Transverse colon (tissue), 4 donors: ENCODE data around the gene SERPINF2. TPM values are rescaled to one million over a fixed set of nuclear protein-coding genes. Genes with fewer than 3 reads are reported as not detected.

Source experiments
- DNase-seq: peaks from one replicate; pipeline ENCODE4 v3.0.0-alpha.2; 2019
- H3K27ac ChIP-seq, 4 donors: fragments of 200-600 bp; sonication (generic); 2 replicates each; pipeline ENCODE4 v1.5.1; 2016 to 2018; ENCODE audit warnings: inconsistent platforms in 4 of 4
- H3K27me3 ChIP-seq: fragments of 200-600 bp; sonication (generic); 2 replicates; pipeline ENCODE4 v1.5.1; 2017; ENCODE audit warnings: inconsistent platforms
- H3K36me3 ChIP-seq, 4 donors: fragments of 200-600 bp; sonication (generic); 2 replicates each; pipeline ENCODE4 v1.5.1; 2017 to 2019; ENCODE audit warnings: inconsistent platforms in 4 of 4
- H3K4me1 ChIP-seq, 4 donors: fragments of 200-600 bp; sonication (generic); 2 replicates each; pipeline ENCODE4 v1.5.1; 2017 to 2020; ENCODE audit warnings: inconsistent platforms in 4 of 4
- H3K4me3 ChIP-seq, 4 donors: fragments of 200-600 bp; sonication (generic); 1 replicate in 1 of 4; 2 replicates in 3 of 4; pipeline versions ENCODE4 v1.5.1 to v1.6.1; 2017 to 2019; ENCODE audit warnings: inconsistent platforms in 4 of 4
- H3K9me3 ChIP-seq, 2 donors: fragments of 200-600 bp; sonication (generic); 2 replicates each; pipeline ENCODE4 v1.5.1; 2017 to 2019; ENCODE audit warnings: inconsistent platforms in 2 of 2
- EP300 ChIP-seq: sonication (generic); formaldehyde crosslinking; IDR thresholded peaks from one replicate; pipeline ENCODE4 v1.6.1; 2017; ENCODE audit warnings: antibody characterized with exemption, low read depth
- POLR2A ChIP-seq: fragments of 450-650 bp; IDR thresholded peaks from one replicate; pipeline ENCODE4 v1.6.1; 2016; ENCODE audit warnings: antibody characterized with exemption, mild to moderate bottlenecking, moderate library complexity
- POLR2AphosphoS5 ChIP-seq, 3 donors: sonication (generic); formaldehyde crosslinking; IDR thresholded peaks; one replicate each; pipeline ENCODE4 v1.6.1; 2016; ENCODE audit warnings: antibody characterized with exemption in 3 of 3
- WGBS, 2 donors: methylation state at CpG; one replicate each; pipeline ENCODE4 v1.1.5; 2018; ENCODE audit warnings: low coverage in 1 of 2; 5-methylcytosine and 5-hydroxymethylcytosine counted together
- in situ Hi-C, 4 donors: fragments of 200-750 bp; cut with MboI; loops; one replicate each; pipeline versions ENCODE4 v1.15.0 to v1.15.1; 2017; ENCODE audit warnings: low sequenced_read_pairs in 3 of 4, low pct_ligation_motif_present in 1 of 4, low pct_unique_long_range_greater_than_20kb in 1 of 4
- intact Hi-C: fragments of 100-400 bp; cut with DNase I; formaldehyde crosslinking; loops from one replicate; pipeline ENCODE4 v1.15.1; 2023; ENCODE audit warnings: low total_unique reads
- total RNA-seq, 4 donors: library from RNA; depleted of rRNA; stranded (reverse); fragments of >200 nt; gene quantifications; one replicate each; pipeline ENCODE4 v1.1.0, GENCODE V29; 2016
- TF ChIP-seq, protein P1 (sequence below), 5 experiments: fragments of 200-600 bp in 3 of 5; fragments of 450-650 bp in 2 of 5; sonication (generic) in 3 of 5; IDR thresholded peaks; 1 replicate in 2 of 5; 2 replicates in 3 of 5; pipeline ENCODE4 v1.5.1; 2016 to 2017; ENCODE audit warnings: antibody characterized with exemption in 5 of 5, inconsistent platforms in 3 of 5, mild to moderate bottlenecking in 2 of 5, moderate library complexity in 1 of 5

The SERPINF2 gene
- total RNA-seq, 4 donors from 2014 or later = 3.2 to 10.5 (median 3.4) TPM; not detected in 1

DNA sequence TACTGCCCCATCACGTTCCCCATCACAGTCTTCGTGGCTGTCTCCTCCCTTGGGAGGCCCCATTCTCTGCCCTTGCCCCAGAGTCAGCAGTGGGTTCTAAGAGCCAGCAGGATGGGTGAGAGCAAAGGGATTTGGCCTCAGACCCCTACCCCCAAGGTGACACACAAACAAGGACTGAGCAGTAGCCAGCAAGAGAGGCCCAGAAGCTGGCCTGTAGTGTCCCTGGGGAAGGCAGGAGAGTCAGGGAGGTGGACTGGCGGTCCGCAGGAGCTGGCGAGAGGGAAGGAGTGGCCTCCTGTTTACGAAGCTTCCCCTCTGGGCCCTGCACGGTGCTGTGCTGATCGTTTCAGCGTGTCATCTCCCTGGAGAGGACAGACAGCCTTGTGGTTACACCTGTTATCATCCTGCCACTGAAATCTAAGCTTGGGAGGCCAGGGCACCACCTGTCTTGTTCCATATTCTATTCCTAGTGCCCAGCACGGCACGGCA lies 9.8 kb upstream of the SERPINF2 start:
- intact Hi-C loops (no loop called here), in situ Hi-C loops (no loop called here)
- Histone ChIP-seq H3K27me3 (no peaks in the 10 kb centered on the region), H3K9me3 (no peaks in the 10 kb centered on the region), H3K4me1 (peaks cover 6 to 36% (median 16%) of the 10 kb centered on the region in 4 donors), H3K36me3 (peaks cover 0 to 16% (median 3%) of the 10 kb centered on the region in 4 donors), H3K27ac (no peak overlapping the region), H3K4me3 (no peak overlapping the region)
- no peak for DNase-seq
- 80% methylated on average over 11 of the region's 11 CpGs; no CpG with 5 or more reads in 1 of the 2 donors for WGBS, 2 donors
- TF ChIP-seq POLR2A = no peak
- TF ChIP-seq EP300 = no peak
- TF ChIP-seq, protein P1, sequence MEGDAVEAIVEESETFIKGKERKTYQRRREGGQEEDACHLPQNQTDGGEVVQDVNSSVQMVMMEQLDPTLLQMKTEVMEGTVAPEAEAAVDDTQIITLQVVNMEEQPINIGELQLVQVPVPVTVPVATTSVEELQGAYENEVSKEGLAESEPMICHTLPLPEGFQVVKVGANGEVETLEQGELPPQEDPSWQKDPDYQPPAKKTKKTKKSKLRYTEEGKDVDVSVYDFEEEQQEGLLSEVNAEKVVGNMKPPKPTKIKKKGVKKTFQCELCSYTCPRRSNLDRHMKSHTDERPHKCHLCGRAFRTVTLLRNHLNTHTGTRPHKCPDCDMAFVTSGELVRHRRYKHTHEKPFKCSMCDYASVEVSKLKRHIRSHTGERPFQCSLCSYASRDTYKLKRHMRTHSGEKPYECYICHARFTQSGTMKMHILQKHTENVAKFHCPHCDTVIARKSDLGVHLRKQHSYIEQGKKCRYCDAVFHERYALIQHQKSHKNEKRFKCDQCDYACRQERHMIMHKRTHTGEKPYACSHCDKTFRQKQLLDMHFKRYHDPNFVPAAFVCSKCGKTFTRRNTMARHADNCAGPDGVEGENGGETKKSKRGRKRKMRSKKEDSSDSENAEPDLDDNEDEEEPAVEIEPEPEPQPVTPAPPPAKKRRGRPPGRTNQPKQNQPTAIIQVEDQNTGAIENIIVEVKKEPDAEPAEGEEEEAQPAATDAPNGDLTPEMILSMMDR (IDR thresholded peaks at IDR 0.05) = no peak

DNA sequence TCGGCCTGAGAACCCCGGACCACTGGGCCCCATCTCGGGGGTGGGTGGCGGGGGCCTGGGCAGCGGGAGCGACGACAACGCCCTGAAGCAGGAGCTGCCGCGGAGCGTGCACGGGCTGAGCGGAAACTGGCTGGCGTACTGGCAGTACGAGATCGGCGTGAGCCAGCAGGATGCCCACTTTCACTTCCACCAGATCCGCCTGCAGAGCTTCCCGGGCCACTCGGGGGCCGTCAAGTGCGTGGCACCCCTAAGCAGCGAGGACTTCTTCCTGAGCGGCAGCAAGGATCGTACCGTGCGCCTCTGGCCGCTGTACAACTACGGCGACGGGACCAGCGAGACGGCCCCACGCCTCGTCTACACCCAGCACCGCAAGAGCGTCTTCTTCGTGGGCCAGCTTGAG lies 8.9 kb upstream of the SERPINF2 start:
- Histone ChIP-seq H3K4me1 (peaks cover 6 to 37% (median 16%) of the 10 kb centered on the region in 4 donors), H3K4me3 (no peak overlapping the region), H3K27ac (no peak overlapping the region), H3K27me3 (no peaks in the 10 kb centered on the region), H3K9me3 (no peaks in the 10 kb centered on the region), H3K36me3 (peaks cover 0 to 16% (median 3%) of the 10 kb centered on the region in 4 donors)
- WGBS, 2 donors = 95% methylated on average over 33 of the region's 38 CpGs; no CpG with 5 or more reads in 1 of the 2 donors
- TF ChIP-seq POLR2A (no peak), EP300 (no peak), POLR2AphosphoS5 (IDR thresholded peaks at IDR 0.05) (no peak)
- TF ChIP-seq, protein P1 (IDR thresholded peaks at IDR 0.05) = no peak
- intact Hi-C loops = no loop called here
- in situ Hi-C loops = no loop called here
- no peak for DNase-seq

DNA sequence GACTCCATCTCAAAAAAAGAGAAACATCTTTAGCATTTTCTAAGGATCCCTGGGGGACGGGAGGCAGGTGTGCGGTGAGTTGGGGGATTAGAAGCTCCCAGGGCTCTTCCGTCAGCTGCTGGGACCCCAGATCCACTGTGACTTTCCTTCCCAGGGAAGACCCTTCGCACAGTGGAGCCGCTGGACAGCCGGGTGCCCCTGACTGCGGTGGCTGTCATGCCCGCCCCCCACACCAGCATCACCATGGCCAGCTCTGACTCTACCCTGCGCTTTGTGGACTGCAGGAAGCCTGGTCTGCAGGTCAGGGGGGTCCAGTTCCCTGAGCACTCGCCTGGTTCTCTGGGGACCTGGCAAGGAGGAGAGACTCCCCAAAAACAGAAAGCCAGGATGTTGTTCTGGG lies 7.3 kb upstream of the SERPINF2 start:
- Histone ChIP-seq H3K9me3 (no peaks in the 10 kb centered on the region), H3K4me1 (peaks cover 4 to 25% (median 10%) of the 10 kb centered on the region in 4 donors), H3K36me3 (peaks cover 0 to 16% (median 3%) of the 10 kb centered on the region in 4 donors), H3K27ac (peak overlapping the region in 1 of 4 donors; percentile 37), H3K27me3 (no peaks in the 10 kb centered on the region), H3K4me3 (no peak overlapping the region)
- no peak for TF ChIP-seq EP300
- TF ChIP-seq, protein P1 (IDR thresholded peaks at IDR 0.05) = no peak
- TF ChIP-seq POLR2AphosphoS5 (IDR thresholded peaks at IDR 0.05) = no peak
- no peak for TF ChIP-seq POLR2A
- intact Hi-C loops = no loop called here
- in situ Hi-C loops = no loop called here
- DNase-seq = no peak
- WGBS, 2 donors = 98% methylated on average over 10 of the region's 10 CpGs; no CpG with 5 or more reads in 1 of the 2 donors

DNA sequence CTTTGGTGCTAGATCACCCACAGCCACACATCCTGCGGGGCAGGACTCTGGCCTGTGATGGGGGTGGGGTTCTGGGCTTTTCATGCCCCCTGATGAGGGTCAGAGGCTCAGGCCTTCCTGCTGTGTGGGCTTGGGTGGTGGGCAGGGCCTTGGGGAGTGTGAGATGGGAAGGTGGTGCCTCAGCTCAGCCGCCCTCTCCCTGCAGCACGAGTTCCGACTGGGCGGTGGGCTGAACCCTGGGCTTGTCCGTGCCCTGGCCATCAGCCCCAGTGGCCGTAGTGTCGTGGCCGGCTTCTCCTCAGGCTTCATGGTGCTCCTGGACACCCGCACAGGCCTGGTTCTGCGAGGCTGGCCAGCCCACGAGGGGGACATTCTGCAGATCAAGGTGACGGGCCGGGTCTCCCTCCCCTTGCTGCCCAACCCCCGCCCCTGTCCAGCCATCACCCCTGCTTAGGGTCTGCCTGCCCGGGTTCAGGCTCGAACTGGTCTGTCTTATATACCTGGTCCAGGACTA lies 6.8 kb upstream of the SERPINF2 start:
- in situ Hi-C loops (no loop called here), intact Hi-C loops (no loop called here)
- WGBS, 2 donors = 84% methylated on average over 14 of the region's 17 CpGs; no CpG with 5 or more reads in 1 of the 2 donors
- TF ChIP-seq POLR2AphosphoS5 (IDR thresholded peaks at IDR 0.05) (no peak), EP300 (no peak), POLR2A (no peak)
- TF ChIP-seq, protein P1 (IDR thresholded peaks at IDR 0.05) = no peak
- H3K27ac ChIP-seq = peak overlapping the region in 2 of 4 donors; percentile 23 to 37
- H3K27me3 ChIP-seq = no peaks in the 10 kb centered on the region
- no peak for DNase-seq
- H3K4me1 ChIP-seq = peaks cover 0 to 21% (median 5%) of the 10 kb centered on the region in 4 donors
- no peaks in the 10 kb centered on the region for H3K9me3 ChIP-seq
- peaks cover 0 to 16% (median 3%) of the 10 kb centered on the region in 4 donors for H3K36me3 ChIP-seq
- no peak overlapping the region for H3K4me3 ChIP-seq
